Dendritic cell treated with granulocyte-macrophage colony-stimulating factor and Interleukin-4, amounts not matched to agents 40 ng/mL and 50 ng/mL, for 4 days (primary cell): Measurements from ENCODE around the gene MCF2L.

Source experiments
- H3K27ac Mint-ChIP-seq: one replicate; pipeline ENCODE4 v1.8.0; 2022; ENCODE audit warnings: mild to moderate bottlenecking, mixed read lengths
- H3K27me3 Mint-ChIP-seq: one replicate; pipeline ENCODE4 v1.8.0; 2022; ENCODE audit warnings: mild to moderate bottlenecking, mixed read lengths
- H3K36me3 Mint-ChIP-seq: one replicate; pipeline ENCODE4 v1.8.0; 2022; ENCODE audit warnings: low read depth, mixed read lengths
- H3K4me1 Mint-ChIP-seq: one replicate; pipeline ENCODE4 v1.8.0; 2022; ENCODE audit warnings: low read depth, mixed read lengths
- H3K4me3 Mint-ChIP-seq: one replicate; pipeline ENCODE4 v1.8.0; 2022; ENCODE audit warnings: mild to moderate bottlenecking, moderate library complexity, mixed read lengths
- H3K9me3 Mint-ChIP-seq: one replicate; pipeline ENCODE4 v1.8.0; 2022; ENCODE audit warnings: mixed read lengths
- intact Hi-C: fragments of 100-400 bp; cut with micrococcal nuclease; formaldehyde crosslinking; loops from one replicate; pipeline ENCODE4 v1.15.0; 2022

MCF2L gene

DNA sequence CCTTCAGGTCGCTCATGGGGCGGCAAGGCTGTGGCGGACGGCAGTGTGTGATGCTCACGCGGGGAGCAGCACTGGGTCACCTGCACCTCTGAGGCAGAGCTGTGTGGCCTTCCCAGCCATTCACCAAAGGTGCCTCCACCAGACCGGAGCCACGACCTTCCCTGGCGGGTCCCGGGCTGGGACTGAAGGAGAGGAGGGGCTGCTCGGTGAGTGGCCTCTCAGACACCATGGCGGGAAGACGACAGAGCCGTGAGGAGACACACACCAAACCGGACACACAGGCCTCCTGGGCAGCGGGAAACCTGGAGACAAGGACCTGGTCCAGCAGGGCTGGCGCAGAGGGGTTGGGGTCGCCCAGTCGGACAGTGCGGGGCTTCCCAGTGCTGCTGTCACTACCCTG lies 7.5 kb downstream of the MCF2L start:
- intact Hi-C loops: no loop called here
- Mint-ChIP-seq H3K4me1 (peaks cover 19% of the 10 kb centered on the region), H3K9me3 (peaks cover 10% of the 10 kb centered on the region), H3K4me3 (no peak overlapping the region), H3K27me3 (peaks cover 39% of the 10 kb centered on the region), H3K27ac (no peak overlapping the region), H3K36me3 (no peaks in the 10 kb centered on the region)

- peaks cover 19% of the 10 kb centered on the region for H3K4me1 Mint-ChIP-seq
- peaks cover 39% of the 10 kb centered on the region for H3K27me3 Mint-ChIP-seq
- no peak overlapping the region for H3K27ac Mint-ChIP-seq
- intact Hi-C loops: no loop called here
- no peaks in the 10 kb centered on the region for H3K36me3 Mint-ChIP-seq
- H3K4me3 Mint-ChIP-seq: no peak overlapping the region
- peaks cover 6% of the 10 kb centered on the region for H3K9me3 Mint-ChIP-seq
Observed at GRCh38 chr13:112977091-112977490, 8.1 kb downstream of the MCF2L start.

GRCh38 chr13:112977525-112977924 lies 8.5 kb downstream of the MCF2L start:
- Mint-ChIP-seq H3K4me3 (no peak overlapping the region), H3K36me3 (no peaks in the 10 kb centered on the region), H3K9me3 (peaks cover 2% of the 10 kb centered on the region), H3K27ac (no peak overlapping the region), H3K4me1 (peaks cover 19% of the 10 kb centered on the region), H3K27me3 (peaks cover 36% of the 10 kb centered on the region)
- intact Hi-C loops: no loop called here

DNA sequence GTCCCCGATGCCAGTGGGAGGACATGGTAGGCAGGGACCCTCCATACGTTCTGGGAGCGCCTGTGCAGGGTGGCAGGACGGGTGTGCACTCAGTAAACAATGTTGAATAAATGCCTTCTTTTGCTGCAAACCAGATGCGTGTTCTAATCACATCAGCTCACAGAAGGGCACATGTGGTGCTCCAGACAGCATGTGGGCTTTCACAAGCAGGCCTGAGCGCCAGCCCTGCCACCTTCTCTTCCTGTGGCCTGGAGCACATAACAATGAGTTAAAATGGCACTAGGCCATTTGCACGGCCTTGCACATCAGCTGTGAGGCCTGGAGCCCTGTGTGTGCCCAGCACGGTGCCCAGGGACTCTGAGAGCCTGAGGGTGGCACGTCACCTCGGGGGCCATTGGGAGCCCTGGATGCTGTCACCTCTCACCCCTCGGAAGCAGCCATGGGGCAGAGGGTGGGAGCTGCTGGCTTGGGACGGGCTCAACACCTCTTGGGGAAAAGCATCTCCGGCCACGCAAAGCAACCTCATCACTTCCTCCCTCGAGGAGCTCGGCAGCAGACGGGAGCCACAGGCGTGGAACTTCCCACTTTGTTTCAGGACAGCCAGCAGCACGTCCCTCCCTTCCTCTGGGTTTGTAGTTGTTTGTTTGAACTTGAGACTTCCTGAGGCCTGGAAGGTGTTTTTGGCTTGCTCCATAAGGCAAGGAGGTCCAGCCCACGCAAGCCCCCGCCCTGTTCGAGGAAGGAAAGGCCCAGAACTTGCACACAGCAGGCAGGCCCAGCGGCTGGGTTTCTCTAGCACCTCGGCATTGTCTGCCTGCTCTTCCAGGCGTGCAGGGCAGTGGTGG lies 9.8 kb downstream of the MCF2L start:
- H3K9me3 Mint-ChIP-seq: no peaks in the 10 kb centered on the region
- no peak overlapping the region for H3K27ac Mint-ChIP-seq
- no peaks in the 10 kb centered on the region for H3K36me3 Mint-ChIP-seq
- intact Hi-C loops: no loop called here
- H3K4me1 Mint-ChIP-seq: peaks cover 19% of the 10 kb centered on the region
- no peak overlapping the region for H3K4me3 Mint-ChIP-seq
- H3K27me3 Mint-ChIP-seq: peaks cover 42% of the 10 kb centered on the region

DNA sequence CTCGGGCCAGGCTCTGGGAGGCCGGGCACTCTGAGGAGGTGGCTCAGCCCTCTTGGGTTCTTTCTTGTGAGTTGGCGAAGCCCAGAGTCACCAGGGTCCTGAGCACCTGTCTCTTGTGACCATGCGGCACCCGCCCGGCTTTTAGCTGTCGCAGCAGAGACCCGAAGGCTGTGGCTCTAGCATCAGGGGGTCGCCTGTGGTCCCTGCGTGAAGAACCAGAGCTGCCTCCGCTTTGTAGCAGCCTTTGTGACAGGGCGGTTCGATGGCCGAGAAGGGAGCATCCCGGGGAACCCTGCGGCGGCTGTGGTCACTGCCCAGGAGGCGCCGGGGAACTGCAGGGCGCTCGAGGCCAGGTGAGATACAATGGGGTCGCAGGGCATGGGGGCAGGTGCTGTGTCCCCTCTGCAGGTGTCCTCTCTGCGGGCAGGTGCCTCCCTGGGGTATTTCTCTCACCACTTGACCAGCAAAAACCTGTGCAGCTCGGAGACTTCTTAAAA lies 10.4 kb downstream of the MCF2L start:
- H3K27ac Mint-ChIP-seq: no peak overlapping the region
- H3K4me1 Mint-ChIP-seq: peaks cover 19% of the 10 kb centered on the region
- H3K4me3 Mint-ChIP-seq: no peak overlapping the region
- peaks cover 44% of the 10 kb centered on the region for H3K27me3 Mint-ChIP-seq
- intact Hi-C loops: no loop called here
- H3K36me3 Mint-ChIP-seq: no peaks in the 10 kb centered on the region
- no peaks in the 10 kb centered on the region for H3K9me3 Mint-ChIP-seq

- no peaks in the 10 kb centered on the region for H3K9me3 Mint-ChIP-seq
- intact Hi-C loops: no loop called here
- H3K4me1 Mint-ChIP-seq: peaks cover 19% of the 10 kb centered on the region
- H3K27me3 Mint-ChIP-seq: peaks cover 45% of the 10 kb centered on the region
- H3K36me3 Mint-ChIP-seq: no peaks in the 10 kb centered on the region
- peak overlapping the region; percentile 32 for H3K4me3 Mint-ChIP-seq
- H3K27ac Mint-ChIP-seq: no peak overlapping the region
Observed at GRCh38 chr13:112980434-112980833, 11.4 kb downstream of the MCF2L start.

- Mint-ChIP-seq H3K9me3 (no peaks in the 10 kb centered on the region), H3K27ac (no peak overlapping the region), H3K27me3 (peaks cover 44% of the 10 kb centered on the region), H3K4me1 (peaks cover 19% of the 10 kb centered on the region), H3K36me3 (no peaks in the 10 kb centered on the region), H3K4me3 (no peak overlapping the region)
- intact Hi-C loops: no loop called here
Observed at GRCh38 chr13:112981451-112981850, 12.4 kb downstream of the MCF2L start.

DNA sequence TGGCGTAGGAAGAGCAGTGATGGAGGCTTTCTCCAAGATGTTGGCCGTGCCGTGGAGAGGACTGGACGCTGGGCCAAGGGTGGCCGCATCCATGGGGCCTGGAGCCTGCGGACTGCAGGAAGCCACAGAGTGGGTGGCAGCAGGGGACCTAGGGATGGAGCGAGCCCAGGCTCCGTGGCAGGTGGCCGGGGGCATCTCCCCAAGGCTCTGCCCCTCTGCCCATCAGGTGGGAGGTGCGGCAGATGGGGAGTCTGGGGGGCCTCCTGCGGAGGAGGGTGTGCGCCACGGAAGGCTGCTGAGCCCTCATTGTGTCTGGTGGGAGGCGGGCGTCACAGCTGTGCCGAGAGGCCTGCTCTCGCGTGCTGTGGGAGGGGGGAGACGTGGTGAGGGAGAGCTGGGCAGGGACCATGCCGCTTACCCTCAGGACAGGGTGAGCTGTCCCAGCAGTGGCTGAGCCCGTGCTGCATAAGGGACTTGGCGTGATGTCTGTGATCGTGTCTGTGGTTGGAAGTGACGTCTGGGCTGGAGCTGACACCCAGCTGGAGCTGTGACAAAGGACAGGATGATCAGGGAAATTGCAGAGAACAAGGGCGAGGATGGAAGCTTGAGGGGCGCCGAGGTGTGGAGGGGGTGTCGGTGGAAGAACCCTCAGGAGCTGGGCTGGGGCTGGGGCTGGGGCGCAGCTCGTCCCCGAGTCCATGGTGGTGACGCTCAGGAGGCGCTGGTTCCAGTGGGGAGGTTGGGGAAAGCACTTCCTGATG lies 13.4 kb downstream of the MCF2L start:
- Mint-ChIP-seq H3K27me3 (peaks cover 42% of the 10 kb centered on the region), H3K4me3 (no peak overlapping the region), H3K9me3 (no peaks in the 10 kb centered on the region), H3K27ac (no peak overlapping the region), H3K4me1 (peaks cover 19% of the 10 kb centered on the region), H3K36me3 (no peaks in the 10 kb centered on the region)
- intact Hi-C loops: no loop called here

GRCh38 chr13:112983042-112983305 lies 14.0 kb downstream of the MCF2L start:
- peaks cover 19% of the 10 kb centered on the region for H3K4me1 Mint-ChIP-seq
- intact Hi-C loops: no loop called here
- no peaks in the 10 kb centered on the region for H3K36me3 Mint-ChIP-seq
- H3K4me3 Mint-ChIP-seq: no peak overlapping the region
- H3K9me3 Mint-ChIP-seq: no peaks in the 10 kb centered on the region
- peaks cover 42% of the 10 kb centered on the region for H3K27me3 Mint-ChIP-seq
- no peak overlapping the region for H3K27ac Mint-ChIP-seq

GRCh38 chr13:112983428-112984196 lies 14.6 kb downstream of the MCF2L start:
- no peaks in the 10 kb centered on the region for H3K9me3 Mint-ChIP-seq
- intact Hi-C loops: no loop called here

DNA sequence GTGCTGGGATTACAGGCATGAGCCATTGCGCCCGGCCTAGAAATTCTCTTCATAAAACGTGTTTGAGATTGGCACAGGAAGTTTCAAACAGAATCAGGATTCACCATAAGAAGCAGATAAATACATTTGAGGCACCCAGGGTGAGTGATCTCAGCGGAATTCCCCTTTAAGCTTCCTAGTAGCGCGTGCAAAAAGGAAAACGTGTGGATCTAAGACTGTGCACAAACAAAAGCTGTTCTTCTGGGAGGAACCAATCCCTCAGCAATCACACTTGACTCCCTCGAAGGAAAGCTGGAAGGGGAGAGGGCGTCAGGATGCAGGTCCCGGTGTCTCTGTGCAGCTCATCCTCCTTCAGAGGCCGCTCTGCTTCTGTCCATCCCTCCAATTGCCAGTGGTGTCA lies 15.5 kb downstream of the MCF2L start:
- H3K27ac Mint-ChIP-seq: no peak overlapping the region

More at GRCh38 chr13:112983428-112984196, 14.6 kb downstream of the MCF2L start:
- Mint-ChIP-seq H3K4me3 (no peak overlapping the region), H3K27ac (no peak overlapping the region), H3K27me3 (peaks cover 42% of the 10 kb centered on the region), H3K36me3 (no peaks in the 10 kb centered on the region), H3K4me1 (peaks cover 19% of the 10 kb centered on the region)

GRCh38 chr13:112984954-112985802 lies 16.2 kb downstream of the MCF2L start:
- H3K4me3 Mint-ChIP-seq: no peak overlapping the region
- no peak overlapping the region for H3K27ac Mint-ChIP-seq
- H3K4me1 Mint-ChIP-seq: peaks cover 6% of the 10 kb centered on the region
- no peaks in the 10 kb centered on the region for H3K9me3 Mint-ChIP-seq
- H3K36me3 Mint-ChIP-seq: no peaks in the 10 kb centered on the region
- peaks cover 27% of the 10 kb centered on the region for H3K27me3 Mint-ChIP-seq
- intact Hi-C loops: no loop called here

More for the DNA sequence above, 15.5 kb downstream of the MCF2L start:
- H3K27me3 Mint-ChIP-seq: peaks cover 33% of the 10 kb centered on the region
- intact Hi-C loops: no loop called here
- no peaks in the 10 kb centered on the region for H3K9me3 Mint-ChIP-seq
- H3K4me3 Mint-ChIP-seq: no peak overlapping the region
- peaks cover 10% of the 10 kb centered on the region for H3K4me1 Mint-ChIP-seq
- no peaks in the 10 kb centered on the region for H3K36me3 Mint-ChIP-seq

DNA sequence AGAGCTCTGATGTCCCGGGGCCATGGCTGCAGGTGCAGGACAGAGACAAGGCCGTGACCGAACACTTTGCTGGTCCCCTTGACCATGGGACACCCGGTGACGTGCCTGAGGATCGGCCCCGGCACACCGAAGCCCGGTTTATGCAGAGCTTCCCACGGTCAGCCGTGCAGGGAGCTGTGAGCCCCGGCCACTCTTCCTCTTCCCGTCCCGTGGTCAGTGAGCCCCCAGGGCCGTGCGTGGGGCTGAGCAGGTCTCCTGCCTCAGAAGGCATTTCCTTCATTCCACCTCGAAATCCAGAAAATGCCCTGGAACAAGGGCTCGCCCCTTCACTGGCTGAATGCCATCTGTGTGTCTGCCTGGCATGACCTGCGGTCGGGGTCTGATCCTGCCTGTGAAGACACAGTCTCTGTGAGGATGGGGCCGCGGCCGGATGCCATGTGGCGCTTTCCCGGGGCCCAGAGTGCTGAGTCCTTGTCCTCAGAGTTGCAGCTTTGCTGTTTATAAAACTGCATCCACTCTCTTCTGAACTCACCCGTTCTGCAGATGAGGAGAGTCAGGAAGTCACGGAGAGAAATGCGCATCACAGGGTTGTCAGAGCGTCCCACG lies 16.9 kb downstream of the MCF2L start:
- Mint-ChIP-seq H3K4me1 (no peaks in the 10 kb centered on the region), H3K9me3 (no peaks in the 10 kb centered on the region), H3K27ac (no peak overlapping the region), H3K36me3 (no peaks in the 10 kb centered on the region), H3K27me3 (peaks cover 19% of the 10 kb centered on the region), H3K4me3 (no peak overlapping the region)
- intact Hi-C loops: no loop called here
